Endodermal cell (in vitro differentiated cells): ENCODE results near the gene POLD2. TPM values are rescaled to one million over a fixed set of nuclear protein-coding genes. Genes with fewer than 3 reads are reported as not detected.

ENCODE experiments used
- DNase-seq: peaks from one replicate; pipeline ENCODE4 v3.0.0-alpha.2; 2017
- H3K27ac ChIP-seq: 2 replicates; pipeline ENCODE4 v1.5.1; 2013; ENCODE audit warnings: mild to moderate bottlenecking, low read depth, low read length, moderate library complexity
- H3K27me3 ChIP-seq: 2 replicates; pipeline ENCODE4 v1.6.1; 2013; ENCODE audit warnings: mild to moderate bottlenecking, low read length, moderate library complexity; ENCODE audit not compliant: insufficient read depth, control insufficient read depth, poor library complexity, severe bottlenecking
- H3K36me3 ChIP-seq: 2 replicates; pipeline ENCODE4 v1.7.0; 2013; ENCODE audit warnings: mild to moderate bottlenecking, low read length, moderate library complexity; ENCODE audit not compliant: control insufficient read depth, insufficient read depth
- H3K4me1 ChIP-seq: one replicate; pipeline ENCODE4 v1.7.0; 2013; ENCODE audit warnings: low read length; ENCODE audit not compliant: control insufficient read depth, insufficient read depth
- H3K4me3 ChIP-seq: 2 replicates; pipeline ENCODE4 v1.5.1; 2013; ENCODE audit warnings: mild to moderate bottlenecking, low read length, moderate library complexity
- H3K9ac ChIP-seq: 2 replicates; pipeline ENCODE4 v1.6.1; 2013; ENCODE audit warnings: mild to moderate bottlenecking, low read length, moderate library complexity; ENCODE audit not compliant: poor library complexity, severe bottlenecking; ENCODE audit errors: extremely low read depth
- H3K9me3 ChIP-seq: 2 replicates; pipeline ENCODE4 v1.6.1; 2013; ENCODE audit warnings: mild to moderate bottlenecking, low read length, moderate library complexity; ENCODE audit not compliant: control insufficient read depth
- H3K27ac Mint-ChIP-seq: 2 replicates; pipeline ENCODE4 v1.8.0; 2020; ENCODE audit warnings: mixed read lengths
- H3K27me3 Mint-ChIP-seq: 2 replicates; pipeline ENCODE4 v1.8.0; 2021; ENCODE audit warnings: mild to moderate bottlenecking, mixed read lengths; ENCODE audit not compliant: insufficient read depth
- H3K36me3 Mint-ChIP-seq: 2 replicates; pipeline ENCODE4 v1.8.0; 2020; ENCODE audit warnings: low read depth, mixed read lengths
- H3K4me1 Mint-ChIP-seq: 2 replicates; pipeline ENCODE4 v1.8.0; 2020; ENCODE audit warnings: mixed read lengths
- H3K4me3 Mint-ChIP-seq: 2 replicates; pipeline ENCODE4 v1.8.0; 2020; ENCODE audit warnings: mild to moderate bottlenecking, moderate library complexity, mixed read lengths
- H3K9me3 Mint-ChIP-seq: 2 replicates; pipeline ENCODE4 v1.8.0; 2020; ENCODE audit warnings: mild to moderate bottlenecking, mixed read lengths
- CTCF ChIP-seq: fragments of 200-600 bp; sonication (generic); conservative IDR thresholded peaks from 2 replicates; pipeline ENCODE4 v1.5.0; 2021; ENCODE audit warnings: antibody characterized with exemption, mild to moderate bottlenecking
- WGBS, 2 experiments: methylation state at CpG; one replicate each; pipeline versions ENCODE4 v1.1.5 to v1.1.7; 2013; ENCODE audit warnings: missing lambda C conversion rate in 2 of 2, mixed read lengths in 1 of 2; ENCODE audit not compliant: insufficient coverage in 1 of 2, insufficient read length in 1 of 2; 5-methylcytosine and 5-hydroxymethylcytosine counted together
- total RNA-seq, 2 donors: library from RNA; stranded (reverse); fragmentation: NEBNext Ultra II Directional in 1 of 2; extraction: Animal tissue kit (Norgen Biotek cat#: 25700) in 1 of 2; gene quantifications; 2 replicates in 1 of 2; 3 replicates in 1 of 2; pipeline ENCODE4 v1.2.1, GENCODE V29; 2021

The POLD2 gene
- total RNA-seq, 2 donors from 2014 or later = 127 to 141 TPM

- 88 to 89% methylated on average over 5 to 21 of the region's 21 CpGs for WGBS, 2 experiments
- Mint-ChIP-seq H3K4me3 (no peak overlapping the region), H3K27ac (no peak overlapping the region), H3K4me1 (peaks cover 8% of the 10 kb centered on the region), H3K36me3 (peaks cover 25% of the 10 kb centered on the region), H3K9me3 (no peaks in the 10 kb centered on the region), H3K27me3 (peaks cover 8% of the 10 kb centered on the region)
- Histone ChIP-seq H3K27ac (no peak overlapping the region), H3K4me3 (no peak overlapping the region), H3K9me3 (no peaks in the 10 kb centered on the region), H3K27me3 (no peaks in the 10 kb centered on the region), H3K36me3 (no peaks in the 10 kb centered on the region), H3K9ac (no peak overlapping the region), H3K4me1 (no peaks in the 10 kb centered on the region)
- DNase-seq = no peak
- TF ChIP-seq CTCF = peak; percentile 53
These were observed 14.3 kb downstream of the POLD2 start for GRCh38 chr7:44108768-44109750.

- Mint-ChIP-seq H3K4me1 (peaks cover 8% of the 10 kb centered on the region), H3K36me3 (peaks cover 17% of the 10 kb centered on the region), H3K4me3 (no peak overlapping the region), H3K27ac (no peak overlapping the region), H3K27me3 (peaks cover 10% of the 10 kb centered on the region), H3K9me3 (no peaks in the 10 kb centered on the region)
- TF ChIP-seq CTCF = no peak
- Histone ChIP-seq H3K4me3 (no peak overlapping the region), H3K27me3 (peaks cover 5% of the 10 kb centered on the region), H3K4me1 (no peaks in the 10 kb centered on the region), H3K27ac (no peak overlapping the region), H3K9ac (no peak overlapping the region), H3K36me3 (no peaks in the 10 kb centered on the region), H3K9me3 (no peaks in the 10 kb centered on the region)
- 93 to 95% methylated on average over 13 to 21 of the region's 21 CpGs for WGBS, 2 experiments
- DNase-seq = no peak
These were observed 15.2 kb downstream of the POLD2 start for GRCh38 chr7:44107961-44108767.

GRCh38 chr7:44107116-44107960, 16.0 kb downstream of the POLD2 start:
- H3K9me3 Mint-ChIP-seq = no peaks in the 10 kb centered on the region
- no peak overlapping the region for H3K27ac Mint-ChIP-seq
- H3K36me3 ChIP-seq = no peaks in the 10 kb centered on the region
- 89 to 92% methylated on average over 6 to 18 of the region's 18 CpGs for WGBS, 2 experiments
- H3K9ac ChIP-seq = no peak overlapping the region
- no peak for DNase-seq
- H3K36me3 Mint-ChIP-seq = peaks cover 11% of the 10 kb centered on the region
- TF ChIP-seq CTCF = no peak
- peaks cover 18% of the 10 kb centered on the region for H3K27me3 Mint-ChIP-seq
- H3K27ac ChIP-seq = no peak overlapping the region
- no peaks in the 10 kb centered on the region for H3K4me1 ChIP-seq
- no peak overlapping the region for H3K4me3 Mint-ChIP-seq
- H3K27me3 ChIP-seq = peaks cover 5% of the 10 kb centered on the region
- H3K9me3 ChIP-seq = no peaks in the 10 kb centered on the region
- H3K4me1 Mint-ChIP-seq = peaks cover 8% of the 10 kb centered on the region
- H3K4me3 ChIP-seq = no peak overlapping the region
